Nucleus accumbens (tissue), 56 donors: ENCODE data around the gene UNC5CL.

Source experiments
- DNase-seq, 56 donors: peaks; one replicate each; lab custom pipeline; 2025; lab: John Stamatoyannopoulos, UW

The UNC5CL gene, protein sequence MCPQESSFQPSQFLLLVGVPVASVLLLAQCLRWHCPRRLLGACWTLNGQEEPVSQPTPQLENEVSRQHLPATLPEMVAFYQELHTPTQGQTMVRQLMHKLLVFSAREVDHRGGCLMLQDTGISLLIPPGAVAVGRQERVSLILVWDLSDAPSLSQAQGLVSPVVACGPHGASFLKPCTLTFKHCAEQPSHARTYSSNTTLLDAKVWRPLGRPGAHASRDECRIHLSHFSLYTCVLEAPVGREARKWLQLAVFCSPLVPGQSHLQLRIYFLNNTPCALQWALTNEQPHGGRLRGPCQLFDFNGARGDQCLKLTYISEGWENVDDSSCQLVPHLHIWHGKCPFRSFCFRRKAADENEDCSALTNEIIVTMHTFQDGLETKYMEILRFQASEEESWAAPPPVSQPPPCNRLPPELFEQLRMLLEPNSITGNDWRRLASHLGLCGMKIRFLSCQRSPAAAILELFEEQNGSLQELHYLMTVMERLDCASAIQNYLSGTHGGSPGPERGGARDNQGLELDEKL

GRCh38 chr6:41039060-41039998, at the start of gene UNC5CL:
Gene UNC5CL (minus strand): TSS chr6:41039221. CDS start chr6:41035074, 4,147 bp downstream.
- DNase-seq: peak in 10 of 56 donors; percentile 2 to 50 (median 8)

GRCh38 chr6:41088451-41088850, 49.4 kb upstream of the UNC5CL start:
- no peak for DNase-seq

DNA sequence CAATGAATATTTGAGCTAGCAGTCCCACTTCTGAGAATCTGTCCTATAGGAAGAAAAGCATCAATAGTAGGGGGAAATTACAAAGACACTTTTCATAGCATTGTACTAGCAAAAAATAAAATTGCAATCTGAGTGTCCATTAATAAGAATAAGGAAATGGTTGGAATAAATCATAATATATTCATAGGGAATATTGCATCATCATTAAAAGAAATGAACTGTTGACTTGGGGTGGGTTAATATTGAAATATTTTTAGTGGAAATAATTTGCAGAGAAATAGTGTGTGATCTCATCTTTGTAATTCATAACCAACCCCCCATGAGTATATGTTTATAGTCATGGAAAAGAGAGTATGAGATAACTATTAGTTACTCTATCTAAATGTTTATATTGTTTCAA, 46.2 kb upstream of the UNC5CL start:
- DNase-seq: no peak

GRCh38 chr6:41083072-41083471, 44.1 kb upstream of the UNC5CL start:
- DNase-seq: no peak

DNA sequence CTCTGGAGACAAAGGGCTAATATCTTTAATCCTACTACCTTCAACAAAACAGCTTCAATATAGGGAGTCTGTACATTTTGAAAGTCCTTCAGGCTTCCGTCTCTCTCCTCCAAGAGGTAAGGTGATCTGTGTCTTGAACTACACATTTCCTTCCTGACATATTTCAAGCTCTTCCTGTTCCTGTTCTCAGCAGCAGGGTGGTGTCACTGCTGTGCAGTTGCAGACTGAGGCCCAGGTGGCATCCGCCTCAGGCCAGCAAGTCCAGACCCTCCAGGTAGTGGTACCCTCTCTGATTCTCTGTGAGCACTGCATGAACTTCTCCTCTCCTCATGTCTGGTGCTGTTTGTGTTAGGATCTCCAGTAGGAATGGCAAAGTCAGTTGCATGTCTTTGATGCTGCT, 41.6 kb upstream of the UNC5CL start:
- no peak for DNase-seq

GRCh38 chr6:41079080-41079479, 40.1 kb upstream of the UNC5CL start:
- DNase-seq: no peak

GRCh38 chr6:41078101-41078500, 39.1 kb upstream of the UNC5CL start:
- no peak for DNase-seq

GRCh38 chr6:41077536-41077935, 38.5 kb upstream of the UNC5CL start:
- no peak for DNase-seq

- DNase-seq: no peak
Observed at GRCh38 chr6:41075651-41076626, 36.9 kb upstream of the UNC5CL start.

DNA sequence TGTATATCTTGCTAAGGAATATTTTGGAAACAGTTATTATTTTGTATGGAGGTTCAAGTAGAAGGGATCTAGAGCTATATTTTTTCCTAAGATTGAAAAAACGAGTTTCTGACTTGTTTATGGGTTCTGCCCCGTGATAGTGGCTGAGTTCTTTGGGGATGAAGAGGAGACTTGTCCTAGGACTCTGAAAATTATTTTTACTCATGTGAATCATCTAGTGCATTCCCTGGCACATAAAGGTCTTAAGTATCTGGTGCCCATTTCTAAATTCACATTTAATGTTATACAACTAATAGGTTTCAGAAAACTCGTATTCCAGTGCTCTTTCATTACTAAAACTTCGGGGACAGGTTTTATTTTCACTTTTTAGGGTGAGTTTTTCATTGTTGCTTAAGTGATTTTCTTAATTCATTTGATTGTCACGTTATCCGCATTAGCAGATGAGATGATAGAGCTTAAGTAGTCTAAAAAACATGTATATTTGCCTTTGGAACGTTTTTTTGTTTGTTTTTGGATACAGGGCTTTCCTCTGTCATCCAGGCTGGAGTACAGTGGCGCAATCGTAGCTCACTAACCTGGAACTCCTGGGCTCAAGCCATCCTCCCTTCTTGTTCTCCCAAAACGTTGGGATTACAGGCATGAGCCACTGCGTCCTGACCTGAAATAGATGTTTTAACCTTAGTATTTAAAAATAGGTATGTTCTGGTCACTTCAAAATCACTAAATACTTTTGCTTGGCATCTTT, 35.8 kb upstream of the UNC5CL start:
- DNase-seq: no peak

- peak in 1 of 56 donors; percentile 34 for DNase-seq
Observed at GRCh38 chr6:41073968-41074691, 35.1 kb upstream of the UNC5CL start.

DNA sequence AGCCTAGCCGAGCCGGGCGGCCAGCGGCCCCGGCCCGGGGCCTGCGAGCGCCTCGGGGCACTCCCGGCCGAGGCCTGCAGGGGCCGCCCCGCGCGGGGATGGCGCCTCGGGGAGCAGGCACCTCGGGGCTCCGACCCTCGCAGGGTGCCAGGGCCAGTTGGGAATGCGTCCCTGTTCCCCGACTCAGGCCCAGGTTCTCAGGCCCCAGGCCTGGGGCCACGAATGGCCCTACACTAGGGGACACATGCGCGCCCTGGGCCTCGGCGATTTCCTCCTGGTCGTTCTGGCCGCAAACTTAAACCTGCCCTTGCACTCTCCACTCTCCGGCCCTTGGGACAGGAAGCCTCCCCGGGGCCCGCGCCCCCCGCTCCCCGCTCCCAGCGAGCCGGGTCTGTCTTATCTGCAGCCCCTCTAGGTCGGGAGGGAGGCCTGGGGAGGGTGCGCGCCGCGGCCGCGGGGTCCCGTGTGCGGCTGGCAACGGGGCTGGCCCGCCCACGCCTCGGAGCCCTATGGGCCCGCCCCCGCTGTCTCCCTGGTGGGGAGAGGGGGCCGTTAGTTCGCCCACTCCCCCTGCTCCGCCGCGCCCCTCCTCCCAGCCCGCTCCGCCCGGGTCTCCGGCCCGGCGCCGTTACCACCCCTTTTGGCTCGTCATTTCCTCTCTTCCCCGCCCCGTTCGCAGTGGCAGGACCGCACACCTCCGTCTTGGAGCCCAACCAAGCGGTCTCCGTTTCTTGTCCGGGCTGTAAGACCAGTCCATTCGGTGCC, 34.4 kb upstream of the UNC5CL start:
- peak in 52 of 56 donors; percentile 17 to 80 (median 57) for DNase-seq

DNA sequence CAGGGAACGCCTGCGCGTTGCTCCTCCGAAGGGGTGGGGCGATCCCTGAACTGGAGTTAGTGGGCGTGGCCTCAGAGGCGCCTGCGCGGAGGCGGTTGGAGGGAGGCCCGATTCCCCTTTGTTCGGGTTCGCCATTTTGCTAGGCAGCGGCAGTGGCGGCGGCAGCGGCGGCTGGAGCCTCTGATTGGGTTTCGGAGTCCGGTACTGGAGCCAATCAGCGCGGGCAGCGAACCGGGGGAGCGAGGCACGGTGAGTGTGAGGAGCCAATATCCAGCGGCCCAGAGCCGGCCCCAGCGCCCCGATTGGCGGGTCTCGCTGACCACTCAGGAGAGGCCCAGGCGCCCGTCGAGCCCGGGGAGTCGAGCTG, 33.8 kb upstream of the UNC5CL start, which contains the start of gene NFYA:
TSS of gene NFYA (plus strand) at position 139 of the 367 bp plus-strand sequence. CDS start 6,116 bp downstream, outside the sequence.
- DNase-seq: peak in 46 of 56 donors; percentile 97 to 100 (median 100)

DNA sequence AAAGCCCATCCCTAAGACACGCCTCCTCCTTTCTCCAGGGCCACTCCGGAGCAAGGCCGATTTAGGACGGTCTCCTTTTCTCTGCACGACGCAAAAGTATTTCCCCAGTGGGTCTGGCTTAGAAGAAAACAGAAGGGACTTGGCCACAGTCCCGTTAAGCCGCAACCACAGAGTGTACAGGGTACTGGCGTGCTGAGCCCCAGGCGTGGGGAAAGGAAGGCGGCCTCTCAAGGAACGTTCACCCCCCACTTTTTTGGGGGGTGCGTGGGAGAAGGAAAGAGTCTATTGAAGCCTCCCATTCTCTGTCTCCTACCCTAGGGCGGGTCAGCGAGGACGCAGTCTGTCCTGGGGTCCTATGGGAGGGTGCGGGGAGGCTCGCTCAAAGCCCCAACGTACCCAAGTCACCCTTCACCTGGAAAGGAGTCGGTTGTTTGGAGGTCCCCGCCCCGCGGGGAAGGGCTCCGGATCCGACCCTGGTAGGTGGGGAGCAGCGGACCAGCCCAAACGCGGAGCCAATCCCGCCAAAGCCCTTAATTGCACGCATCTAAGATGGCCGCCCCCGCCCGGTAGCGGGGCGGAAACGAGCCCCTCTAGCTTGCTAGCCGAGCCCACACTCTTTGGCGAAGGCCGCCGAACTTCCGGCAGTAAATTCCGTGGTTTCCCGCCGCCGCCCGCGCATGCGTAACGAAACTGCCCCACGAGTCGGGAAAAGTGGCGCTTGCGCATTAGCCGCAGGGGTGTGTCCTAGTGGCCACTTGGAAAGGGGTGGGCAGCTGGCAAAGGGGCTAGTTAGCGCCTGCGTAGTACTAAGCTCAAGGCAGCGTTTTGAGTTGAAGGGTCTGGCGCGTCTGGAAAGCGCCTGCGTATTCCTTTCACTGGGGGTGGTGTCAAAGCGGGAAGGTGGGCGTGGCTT, 33.2 kb upstream of the UNC5CL start, which contains the start of gene OARD1:
TSS of gene OARD1 (minus strand) at position 434 of the 913 bp plus-strand sequence. CDS start 722 bp downstream, outside the sequence.
- peak; percentile 97 to 100 (median 100) for DNase-seq

DNA sequence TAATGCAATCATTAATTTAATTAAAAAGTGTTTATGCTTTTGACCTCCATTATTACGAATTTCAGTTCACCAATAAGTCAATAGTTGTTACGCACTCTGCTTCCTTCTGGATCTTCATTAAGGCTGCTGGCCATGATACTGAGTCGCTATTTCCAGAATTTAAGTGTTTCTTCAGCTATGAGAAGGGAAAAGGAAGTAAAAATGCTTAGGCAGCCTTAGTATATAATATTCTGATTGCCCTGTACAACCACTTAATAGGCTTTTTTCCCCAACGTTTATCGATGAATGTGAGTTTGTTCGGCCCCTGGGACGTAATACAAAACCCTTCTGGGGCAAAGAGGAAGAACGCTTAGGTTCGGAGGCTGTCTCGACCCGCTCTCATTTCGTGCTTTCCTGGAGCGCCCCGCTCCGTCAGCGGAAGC, 32.5 kb upstream of the UNC5CL start:
- peak in 1 of 56 donors; percentile 78 for DNase-seq

DNA sequence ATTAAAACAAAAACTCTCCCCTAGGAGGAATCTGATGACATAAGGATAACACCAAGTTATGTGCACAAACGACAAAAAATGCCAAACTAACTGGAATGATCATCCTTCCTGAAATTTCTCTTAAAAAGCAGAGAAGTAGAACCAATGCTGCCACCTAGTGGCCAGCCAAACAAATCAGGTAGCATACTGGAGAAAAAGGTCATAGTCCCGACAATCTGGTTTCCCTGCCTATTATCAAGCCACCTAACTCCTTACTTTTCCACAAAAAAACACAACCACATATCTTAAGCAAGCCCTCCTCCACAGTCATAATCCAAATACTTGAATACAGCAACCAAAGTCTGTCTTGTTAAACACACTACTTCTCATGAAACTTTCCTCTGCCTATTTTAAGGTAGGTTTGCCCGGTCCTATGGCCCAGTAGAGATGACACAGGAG, 27.9 kb upstream of the UNC5CL start:
- peak in 43 of 56 donors; percentile 4 to 84 (median 31) for DNase-seq
